ENCODE results near the gene RFPL4AL1.

- no peak for TF ChIP-seq CTCF (IDR thresholded peaks at IDR 0.05)
- TF ChIP-seq POLR2A (IDR thresholded peaks at IDR 0.05) = no peak
Observed at GRCh38 chr19:55802281-55802680, 33.4 kb downstream of the RFPL4AL1 start.

All from uterus (tissue), 2 donors.